ENCODE measurements around the gene SAXO1.

DNA sequence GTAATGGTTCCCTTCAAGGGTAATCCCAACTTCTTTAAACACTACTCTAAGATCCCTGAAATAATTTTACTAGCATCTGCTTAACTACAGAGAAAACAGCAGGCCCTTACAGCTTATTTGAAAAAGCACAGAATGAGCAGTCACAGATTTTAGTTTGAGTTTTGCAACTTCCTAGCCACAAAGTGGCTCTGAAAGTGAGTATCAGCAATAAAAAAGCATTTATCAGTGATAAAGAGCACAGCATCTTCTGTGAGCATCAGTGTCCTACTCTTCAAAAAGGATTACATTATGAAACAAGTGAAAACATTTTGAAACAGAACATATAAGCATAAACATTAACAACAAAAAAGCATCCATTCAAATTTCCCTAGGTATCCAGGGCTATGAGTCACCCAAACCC, 45.0 kb downstream of the SAXO1 start:
- TF ChIP-seq EZH2phosphoT487 (IDR thresholded peaks at IDR 0.05): no peak
- TF ChIP-seq, protein P1, sequence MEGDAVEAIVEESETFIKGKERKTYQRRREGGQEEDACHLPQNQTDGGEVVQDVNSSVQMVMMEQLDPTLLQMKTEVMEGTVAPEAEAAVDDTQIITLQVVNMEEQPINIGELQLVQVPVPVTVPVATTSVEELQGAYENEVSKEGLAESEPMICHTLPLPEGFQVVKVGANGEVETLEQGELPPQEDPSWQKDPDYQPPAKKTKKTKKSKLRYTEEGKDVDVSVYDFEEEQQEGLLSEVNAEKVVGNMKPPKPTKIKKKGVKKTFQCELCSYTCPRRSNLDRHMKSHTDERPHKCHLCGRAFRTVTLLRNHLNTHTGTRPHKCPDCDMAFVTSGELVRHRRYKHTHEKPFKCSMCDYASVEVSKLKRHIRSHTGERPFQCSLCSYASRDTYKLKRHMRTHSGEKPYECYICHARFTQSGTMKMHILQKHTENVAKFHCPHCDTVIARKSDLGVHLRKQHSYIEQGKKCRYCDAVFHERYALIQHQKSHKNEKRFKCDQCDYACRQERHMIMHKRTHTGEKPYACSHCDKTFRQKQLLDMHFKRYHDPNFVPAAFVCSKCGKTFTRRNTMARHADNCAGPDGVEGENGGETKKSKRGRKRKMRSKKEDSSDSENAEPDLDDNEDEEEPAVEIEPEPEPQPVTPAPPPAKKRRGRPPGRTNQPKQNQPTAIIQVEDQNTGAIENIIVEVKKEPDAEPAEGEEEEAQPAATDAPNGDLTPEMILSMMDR (IDR thresholded peaks at IDR 0.05): no peak

Data from neural progenitor cell (in vitro differentiated cells).